Trophoblast cell (in vitro differentiated cells and primary cell): ENCODE data around the gene FAM47E.

ENCODE experiments used
- DNase-seq, 2 donors: peaks; one replicate each; pipeline ENCODE4 v3.0.0-alpha.2; 2016
- H2AFZ ChIP-seq: 2 replicates; pipeline ENCODE4 v1.6.1; 2013; ENCODE audit warnings: low read length, moderate library complexity, mild to moderate bottlenecking; ENCODE audit not compliant: insufficient read depth, poor library complexity
- H2AK5ac ChIP-seq: 2 replicates; pipeline ENCODE4 v1.6.1; 2013; ENCODE audit warnings: mild to moderate bottlenecking, low read length
- H2BK120ac ChIP-seq: 2 replicates; pipeline ENCODE4 v1.6.1; 2013; ENCODE audit warnings: low read length, mild to moderate bottlenecking, moderate library complexity; ENCODE audit not compliant: insufficient read depth, poor library complexity
- H2BK12ac ChIP-seq: 2 replicates; pipeline ENCODE4 v1.6.1; 2013; ENCODE audit warnings: mild to moderate bottlenecking, low read length, moderate library complexity
- H2BK5ac ChIP-seq: 2 replicates; pipeline ENCODE4 v1.6.1; 2013; ENCODE audit warnings: low read length, low read depth, moderate library complexity, mild to moderate bottlenecking; ENCODE audit not compliant: poor library complexity
- H3K14ac ChIP-seq: 2 replicates; pipeline ENCODE4 v1.6.1; 2013; ENCODE audit warnings: mild to moderate bottlenecking, low read length
- H3K18ac ChIP-seq: 2 replicates; pipeline ENCODE4 v1.6.1; 2013; ENCODE audit warnings: mild to moderate bottlenecking, low read length
- H3K23ac ChIP-seq: 2 replicates; pipeline ENCODE4 v1.6.1; 2013; ENCODE audit warnings: low read length
- H3K27ac ChIP-seq: 2 replicates; pipeline ENCODE4 v1.5.1; 2013; ENCODE audit warnings: low read depth, mild to moderate bottlenecking, inconsistent platforms, low read length, moderate library complexity
- H3K27me3 ChIP-seq: 2 replicates; pipeline ENCODE4 v1.6.1; 2013; ENCODE audit warnings: inconsistent platforms, mild to moderate bottlenecking, low read length, moderate library complexity; ENCODE audit not compliant: insufficient read depth
- H3K36me3 ChIP-seq, 2 experiments: 1 replicate in 1 of 2; 2 replicates in 1 of 2; pipeline ENCODE4 v1.6.1; 2013; ENCODE audit warnings: low read length in 2 of 2, mild to moderate bottlenecking in 2 of 2, moderate library complexity in 1 of 2; ENCODE audit not compliant: insufficient read depth in 2 of 2, control insufficient read depth in 1 of 2
- H3K4ac ChIP-seq: 2 replicates; pipeline ENCODE4 v1.6.1; 2013; ENCODE audit warnings: low read depth, mild to moderate bottlenecking, low read length, moderate library complexity
- H3K4me1 ChIP-seq, 2 experiments: 1 replicate in 1 of 2; 2 replicates in 1 of 2; pipeline ENCODE4 v1.6.1; 2013; ENCODE audit warnings: low read length in 2 of 2, mild to moderate bottlenecking in 2 of 2, moderate library complexity in 1 of 2; ENCODE audit not compliant: insufficient read depth in 2 of 2, control insufficient read depth in 1 of 2
- H3K4me2 ChIP-seq: 2 replicates; pipeline ENCODE4 v1.6.1; 2013; ENCODE audit warnings: inconsistent platforms, mild to moderate bottlenecking, low read length, moderate library complexity
- H3K4me3 ChIP-seq: 2 replicates; pipeline ENCODE4 v1.5.1; 2013; ENCODE audit warnings: mild to moderate bottlenecking, low read depth, low read length, inconsistent platforms
- H3K79me1 ChIP-seq: one replicate; pipeline ENCODE4 v1.6.1; 2013; ENCODE audit warnings: low read length
- H3K79me2 ChIP-seq: 2 replicates; pipeline ENCODE4 v1.6.1; 2013; ENCODE audit warnings: low read length, mild to moderate bottlenecking; ENCODE audit not compliant: control insufficient read depth, insufficient read depth, poor library complexity
- H3K9ac ChIP-seq: 2 replicates; pipeline ENCODE4 v1.6.1; 2013; ENCODE audit warnings: mild to moderate bottlenecking, low read length
- H3K9me3 ChIP-seq: 2 replicates; pipeline ENCODE4 v1.6.1; 2013; ENCODE audit warnings: low read depth, mild to moderate bottlenecking, control low read depth, inconsistent platforms, low read length; ENCODE audit not compliant: insufficient read depth
- H4K12ac ChIP-seq: 2 replicates; pipeline ENCODE4 v1.6.1; 2013; ENCODE audit warnings: low read depth, mild to moderate bottlenecking, low read length, moderate library complexity
- H4K8ac ChIP-seq: 2 replicates; pipeline ENCODE4 v1.6.1; 2013; ENCODE audit warnings: low read depth, mild to moderate bottlenecking, low read length, moderate library complexity
- H4K91ac ChIP-seq: one replicate; pipeline ENCODE4 v1.6.1; 2013; ENCODE audit warnings: low read depth, mild to moderate bottlenecking, low read length, moderate library complexity
- WGBS: extraction: QIAGEN DNeasy Blood & Tissue Kit; methylation state at CpG from one replicate; pipeline ENCODE4 v1.1.7; 2013; ENCODE audit warnings: missing lambda C conversion rate; ENCODE audit not compliant: insufficient read length, insufficient coverage; ENCODE audit errors: extremely low coverage; 5-methylcytosine and 5-hydroxymethylcytosine counted together

Gene FAM47E

GRCh38 chr4:76214177-76214675, 37.3 kb upstream of the FAM47E start:
- DNase-seq: no peak
- Histone ChIP-seq H3K4ac (no peak overlapping the region), H3K79me1 (peaks cover 9% of the 10 kb centered on the region), H3K14ac (peak overlapping the region; percentile 81), H2AK5ac (no peak overlapping the region), H4K12ac (peak overlapping the region; percentile 64), H2BK12ac (no peak overlapping the region), H3K79me2 (peaks cover 7% of the 10 kb centered on the region), H2BK5ac (peak overlapping the region; percentile 20), H2BK120ac (peak overlapping the region; percentile 34), H2AFZ (peak overlapping the region; percentile 51), H4K91ac (peak overlapping the region; percentile 67), H4K8ac (peak overlapping the region; percentile 91), H3K23ac (no peak overlapping the region), H3K4me2 (peak overlapping the region; percentile 99), H3K27ac (peak overlapping the region; percentile 70), H3K27me3 (no peaks in the 10 kb centered on the region), H3K4me1 (peaks cover 8 to 11% of the 10 kb centered on the region in 2 experiments), H3K18ac (peak overlapping the region; percentile 72), H3K9me3 (no peaks in the 10 kb centered on the region), H3K9ac (peak overlapping the region; percentile 91), H3K36me3 (no peaks in the 10 kb centered on the region), H3K4me3 (peak overlapping the region; percentile 82)
- WGBS: no CpG with 5 or more reads among the region's 10 CpGs

- H3K79me2 ChIP-seq: peaks cover 7% of the 10 kb centered on the region
- H2BK120ac ChIP-seq: no peak overlapping the region
- H4K12ac ChIP-seq: no peak overlapping the region
- peak in 1 of 2 donors; percentile 43 for DNase-seq
- no peak overlapping the region for H3K14ac ChIP-seq
- H3K4me3 ChIP-seq: no peak overlapping the region
- H2AK5ac ChIP-seq: no peak overlapping the region
- no peak overlapping the region for H4K8ac ChIP-seq
- H2BK12ac ChIP-seq: no peak overlapping the region
- H3K18ac ChIP-seq: no peak overlapping the region
- no peak overlapping the region for H3K27ac ChIP-seq
- WGBS: no CpG with 5 or more reads among the region's 3 CpGs
- no peak overlapping the region for H2BK5ac ChIP-seq
- H3K79me1 ChIP-seq: peaks cover 9% of the 10 kb centered on the region
- H3K9ac ChIP-seq: no peak overlapping the region
- no peak overlapping the region for H2AFZ ChIP-seq
- no peaks in the 10 kb centered on the region for H3K9me3 ChIP-seq
- H4K91ac ChIP-seq: no peak overlapping the region
- H3K4me1 ChIP-seq: peaks cover 8 to 11% of the 10 kb centered on the region in 2 experiments
- H3K4me2 ChIP-seq: no peak overlapping the region
- no peaks in the 10 kb centered on the region for H3K27me3 ChIP-seq
- H3K23ac ChIP-seq: no peak overlapping the region
- no peaks in the 10 kb centered on the region for H3K36me3 ChIP-seq
- H3K4ac ChIP-seq: no peak overlapping the region
These were observed 36.4 kb upstream of the FAM47E start for GRCh38 chr4:76215077-76215476.

GRCh38 chr4:76216524-76216923, 35.0 kb upstream of the FAM47E start:
- H3K79me1 ChIP-seq: peaks cover 9% of the 10 kb centered on the region
- peaks cover 7% of the 10 kb centered on the region for H3K79me2 ChIP-seq
- no peak overlapping the region for H3K4me3 ChIP-seq
- peaks cover 8 to 11% of the 10 kb centered on the region in 2 experiments for H3K4me1 ChIP-seq
- no peak overlapping the region for H4K91ac ChIP-seq
- H3K36me3 ChIP-seq: no peaks in the 10 kb centered on the region
- no peak overlapping the region for H3K9ac ChIP-seq
- H4K12ac ChIP-seq: no peak overlapping the region
- H2BK12ac ChIP-seq: no peak overlapping the region
- no peaks in the 10 kb centered on the region for H3K9me3 ChIP-seq
- H3K23ac ChIP-seq: no peak overlapping the region
- H3K14ac ChIP-seq: no peak overlapping the region
- WGBS: no CpG with 5 or more reads among the region's 2 CpGs
- H4K8ac ChIP-seq: no peak overlapping the region
- DNase-seq: no peak
- no peak overlapping the region for H2BK5ac ChIP-seq
- H3K27ac ChIP-seq: no peak overlapping the region
- no peak overlapping the region for H2AK5ac ChIP-seq
- H3K18ac ChIP-seq: no peak overlapping the region
- H3K4me2 ChIP-seq: no peak overlapping the region
- no peak overlapping the region for H2AFZ ChIP-seq
- H2BK120ac ChIP-seq: no peak overlapping the region
- H3K4ac ChIP-seq: no peak overlapping the region
- H3K27me3 ChIP-seq: no peaks in the 10 kb centered on the region

- Histone ChIP-seq H3K27ac (no peak overlapping the region), H2BK120ac (no peak overlapping the region), H3K23ac (no peak overlapping the region), H2AFZ (no peak overlapping the region), H3K4ac (no peak overlapping the region), H3K18ac (no peak overlapping the region), H3K79me2 (peaks cover 7% of the 10 kb centered on the region), H2AK5ac (no peak overlapping the region), H2BK5ac (no peak overlapping the region), H3K27me3 (no peaks in the 10 kb centered on the region), H3K36me3 (no peaks in the 10 kb centered on the region), H4K91ac (no peak overlapping the region), H2BK12ac (no peak overlapping the region), H3K4me3 (no peak overlapping the region), H3K4me1 (peaks cover 8 to 11% of the 10 kb centered on the region in 2 experiments), H3K9ac (no peak overlapping the region), H3K4me2 (no peak overlapping the region), H3K9me3 (no peaks in the 10 kb centered on the region), H4K8ac (no peak overlapping the region), H3K14ac (no peak overlapping the region), H3K79me1 (peaks cover 9% of the 10 kb centered on the region), H4K12ac (no peak overlapping the region)
- no CpG with 5 or more reads among the region's 6 CpGs for WGBS
- no peak for DNase-seq
These were observed 34.3 kb upstream of the FAM47E start for GRCh38 chr4:76216975-76217814.
